HepG2 (cell line): ENCODE measurements around the gene CDKN2C. TPM values are rescaled to one million over a fixed set of nuclear protein-coding genes. Genes with fewer than 3 reads are reported as not detected.
A peak's percentile ranks its signal among the peaks of the same experiment; 100 is the strongest.

Experiments
- CEBPB ChIP-seq: IDR thresholded peaks from 2 replicates; pipeline ENCODE4 v1.6.1; 2011; ENCODE audit warnings: low read depth, low read length, improper control_type of control experiment, borderline replicate concordance
- E2F2 ChIP-seq: sonication (generic); formaldehyde crosslinking; IDR thresholded peaks from 2 replicates; pipeline ENCODE4 v1.4.0; 2020; ENCODE audit warnings: missing genetic modification reagents, borderline replicate concordance
- FIP1L1 ChIP-seq: fragments of 200-400 bp; formaldehyde crosslinking; IDR thresholded peaks from 2 replicates; pipeline ENCODE4 v1.6.1; 2018; ENCODE audit warnings: low read depth, mild to moderate bottlenecking, low read length, moderate library complexity, borderline replicate concordance; ENCODE audit not compliant: insufficient read depth
- HDAC1 ChIP-seq: sonication (generic); formaldehyde crosslinking; IDR thresholded peaks from 2 replicates; pipeline ENCODE4 v1.5.1; 2020; ENCODE audit warnings: mild to moderate bottlenecking, missing genetic modification reagents
- JARID2 ChIP-seq: sonication (generic); formaldehyde crosslinking; IDR thresholded peaks from 2 replicates; pipeline ENCODE4 v1.8.1; 2023; ENCODE audit warnings: missing genetic modification reagents, inconsistent platforms; ENCODE audit not compliant: insufficient replicate concordance
- KLF9 ChIP-seq: IDR thresholded peaks from 2 replicates; pipeline ENCODE4 v1.6.1; 2016; ENCODE audit warnings: low read depth
- NFRKB ChIP-seq: fragments of 450-650 bp; IDR thresholded peaks from 2 replicates; pipeline ENCODE4 v1.6.1; 2017
- RNF2 ChIP-seq: fragments of 450-650 bp; conservative IDR thresholded peaks from 2 replicates; pipeline ENCODE4 v1.6.1; 2016; ENCODE audit warnings: low read depth
- THAP7 ChIP-seq: sonication (generic); formaldehyde crosslinking; IDR thresholded peaks from 2 replicates; pipeline ENCODE4 v1.8.1; 2023; ENCODE audit warnings: mild to moderate bottlenecking, missing genetic modification reagents
- ZC3H4 ChIP-seq: sonication (generic); formaldehyde crosslinking; IDR thresholded peaks from 2 replicates; pipeline ENCODE4 v1.4.0; 2020; ENCODE audit warnings: missing genetic modification reagents, borderline replicate concordance
- ZFAT ChIP-seq: sonication (generic); formaldehyde crosslinking; conservative IDR thresholded peaks from 2 replicates; pipeline ENCODE4 v1.8.1; 2023; ENCODE audit warnings: missing genetic modification reagents, inconsistent platforms
- ZFYVE20 ChIP-seq: sonication (generic); formaldehyde crosslinking; IDR thresholded peaks from 2 replicates; pipeline ENCODE4 v1.8.0; 2023; ENCODE audit warnings: low read depth, mild to moderate bottlenecking, moderate library complexity, missing genetic modification reagents, borderline replicate concordance
- ZNF101 ChIP-seq: sonication (generic); formaldehyde crosslinking; IDR thresholded peaks from 2 replicates; pipeline ENCODE4 v1.4.0; 2020; ENCODE audit warnings: mild to moderate bottlenecking, low read depth, missing genetic modification reagents, borderline replicate concordance
- ZNF3 ChIP-seq: IDR thresholded peaks from 2 replicates; pipeline ENCODE4 v1.7.0; 2017; ENCODE audit warnings: inconsistent platforms
- ZNF556 ChIP-seq: sonication (generic); formaldehyde crosslinking; IDR thresholded peaks from 2 replicates; pipeline ENCODE4 v1.4.0; 2020; ENCODE audit warnings: mild to moderate bottlenecking, missing genetic modification reagents, borderline replicate concordance
- ZNF776 ChIP-seq: sonication (generic); formaldehyde crosslinking; IDR thresholded peaks from 2 replicates; pipeline ENCODE4 v1.4.0; 2020; ENCODE audit warnings: mild to moderate bottlenecking, missing genetic modification reagents
- ZNF781 ChIP-seq: sonication (generic); formaldehyde crosslinking; IDR thresholded peaks from 2 replicates; pipeline ENCODE4 v1.5.1; 2020; ENCODE audit warnings: borderline replicate concordance, mild to moderate bottlenecking, missing genetic modification reagents; ENCODE audit errors: not compliant biosample characterization
- polyA plus RNA-seq, 8 experiments: library from polyadenylated mRNA; depleted of rRNA in 3 of 8; stranded (reverse) in 7 of 8; unstranded in 1 of 8; fragments of >200 nt; fragmentation: Illumina TruSeq in 4 of 8; extraction: Trizol in 4 of 8; gene quantifications; 2 replicates each; pipeline versions ENCODE4 v1.2.1 to v1.2.3, GENCODE V29; 2011 to 2016; ENCODE audit warnings: low read depth in 4 of 8, missing spikeins in 1 of 8, mixed read lengths in 1 of 8; ENCODE audit not compliant: insufficient read depth in 1 of 8
- total RNA-seq, 5 experiments: library from RNA; depleted of rRNA; stranded (reverse); fragments of >200 nt; fragmentation: Illumina TruSeq; extraction: Trizol; gene quantifications; 2 replicates each; pipeline ENCODE4 v1.2.3, GENCODE V29; 2016; ENCODE audit warnings: low read depth in 1 of 5
- TF ChIP-seq, protein P1 (sequence below): sonication (generic); formaldehyde crosslinking; IDR thresholded peaks from 2 replicates; pipeline ENCODE4 v1.8.1; 2023; ENCODE audit warnings: mild to moderate bottlenecking, inconsistent platforms, moderate library complexity, missing genetic modification reagents, borderline replicate concordance
- TF ChIP-seq, protein P2 (sequence below): sonication (generic); formaldehyde crosslinking; IDR thresholded peaks from 2 replicates; pipeline ENCODE4 v1.5.1; 2020; ENCODE audit warnings: mild to moderate bottlenecking, missing genetic modification reagents, borderline replicate concordance
- TF ChIP-seq, protein P3 (sequence below): IDR thresholded peaks from 2 replicates; pipeline ENCODE4 v1.6.1; 2016; ENCODE audit warnings: low read depth, borderline replicate concordance

CDKN2C gene
- total and polyA plus RNA-seq, 2 of the 13 experiments (the other 11 are each of a cell fraction or from before 2014, with no cell fraction given), result 7.8 to 13.7 TPM

DNA sequence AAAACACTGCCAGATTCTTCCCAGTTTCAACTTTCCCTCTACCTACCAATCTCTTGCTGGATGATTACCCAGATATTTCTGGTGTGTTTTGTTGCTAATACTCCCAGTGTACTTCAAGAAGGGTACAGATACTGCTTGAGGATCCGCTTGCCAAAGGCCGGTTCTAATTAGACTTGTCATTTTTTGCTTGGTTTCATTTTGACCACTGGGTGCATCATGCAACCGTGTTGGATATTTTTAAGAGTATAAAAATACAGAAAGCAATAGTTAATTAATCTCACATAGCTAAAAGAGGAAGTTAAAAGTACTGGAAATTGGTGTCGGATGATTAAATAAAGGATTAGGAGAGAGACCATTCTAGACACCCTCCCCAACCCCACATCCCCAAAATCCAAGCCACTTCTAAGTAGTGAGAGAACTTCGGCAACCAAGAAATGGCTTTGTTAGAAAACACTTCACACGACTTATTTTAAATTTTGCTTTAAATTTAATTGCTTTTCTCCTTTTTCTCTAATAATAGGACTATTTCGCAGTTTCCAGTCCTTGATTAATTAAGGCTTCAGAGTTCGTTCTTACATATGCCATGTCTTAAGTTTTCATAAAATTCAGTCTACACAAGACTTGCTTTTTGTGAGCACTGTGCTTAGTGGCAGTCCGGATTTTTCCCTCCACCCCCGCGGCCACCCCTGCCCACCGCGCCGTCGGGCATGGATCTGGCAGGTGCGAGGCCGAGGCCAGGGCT is 2.5 kb upstream of the CDKN2C start (continued):
- no peak for TF ChIP-seq THAP7 (CRISPR knock-in tag)
- no peak for TF ChIP-seq ZFAT (CRISPR knock-in tag)
- no peak for TF ChIP-seq ZNF101 (CRISPR knock-in tag)
- TF ChIP-seq FIP1L1, result no peak
- TF ChIP-seq CEBPB, result no peak
- TF ChIP-seq JARID2 (CRISPR knock-in tag), result no peak
- TF ChIP-seq ZNF3, result no peak
- no peak; the same call in 1 of the 2 replicates for TF ChIP-seq ZNF556
- TF ChIP-seq ZC3H4 (CRISPR knock-in tag), result no peak
- peak; percentile 73 for TF ChIP-seq ZNF781 (CRISPR knock-in tag)
- no peak for TF ChIP-seq KLF9 (CRISPR knock-in tag)
- TF ChIP-seq NFRKB, result no peak
- TF ChIP-seq, protein P1, sequence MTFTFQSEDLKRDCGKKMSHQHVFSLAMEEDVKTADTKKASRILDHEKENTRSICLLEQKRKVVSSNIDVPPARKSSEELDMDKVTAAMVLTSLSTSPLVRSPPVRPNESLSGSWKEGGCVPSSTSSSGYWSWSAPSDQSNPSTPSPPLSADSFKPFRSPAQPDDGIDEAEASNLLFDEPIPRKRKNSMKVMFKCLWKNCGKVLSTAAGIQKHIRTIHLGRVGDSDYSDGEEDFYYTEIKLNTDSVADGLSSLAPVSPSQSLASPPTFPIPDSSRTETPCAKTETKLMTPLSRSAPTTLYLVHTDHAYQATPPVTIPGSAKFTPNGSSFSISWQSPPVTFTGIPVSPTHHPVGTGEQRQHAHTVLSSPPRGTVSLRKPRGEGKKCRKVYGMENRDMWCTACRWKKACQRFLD (CRISPR knock-in tag), result peak; percentile 79; the same call in 1 of the 2 replicates
- TF ChIP-seq E2F2 (CRISPR knock-in tag), result no peak
- TF ChIP-seq, protein P2, sequence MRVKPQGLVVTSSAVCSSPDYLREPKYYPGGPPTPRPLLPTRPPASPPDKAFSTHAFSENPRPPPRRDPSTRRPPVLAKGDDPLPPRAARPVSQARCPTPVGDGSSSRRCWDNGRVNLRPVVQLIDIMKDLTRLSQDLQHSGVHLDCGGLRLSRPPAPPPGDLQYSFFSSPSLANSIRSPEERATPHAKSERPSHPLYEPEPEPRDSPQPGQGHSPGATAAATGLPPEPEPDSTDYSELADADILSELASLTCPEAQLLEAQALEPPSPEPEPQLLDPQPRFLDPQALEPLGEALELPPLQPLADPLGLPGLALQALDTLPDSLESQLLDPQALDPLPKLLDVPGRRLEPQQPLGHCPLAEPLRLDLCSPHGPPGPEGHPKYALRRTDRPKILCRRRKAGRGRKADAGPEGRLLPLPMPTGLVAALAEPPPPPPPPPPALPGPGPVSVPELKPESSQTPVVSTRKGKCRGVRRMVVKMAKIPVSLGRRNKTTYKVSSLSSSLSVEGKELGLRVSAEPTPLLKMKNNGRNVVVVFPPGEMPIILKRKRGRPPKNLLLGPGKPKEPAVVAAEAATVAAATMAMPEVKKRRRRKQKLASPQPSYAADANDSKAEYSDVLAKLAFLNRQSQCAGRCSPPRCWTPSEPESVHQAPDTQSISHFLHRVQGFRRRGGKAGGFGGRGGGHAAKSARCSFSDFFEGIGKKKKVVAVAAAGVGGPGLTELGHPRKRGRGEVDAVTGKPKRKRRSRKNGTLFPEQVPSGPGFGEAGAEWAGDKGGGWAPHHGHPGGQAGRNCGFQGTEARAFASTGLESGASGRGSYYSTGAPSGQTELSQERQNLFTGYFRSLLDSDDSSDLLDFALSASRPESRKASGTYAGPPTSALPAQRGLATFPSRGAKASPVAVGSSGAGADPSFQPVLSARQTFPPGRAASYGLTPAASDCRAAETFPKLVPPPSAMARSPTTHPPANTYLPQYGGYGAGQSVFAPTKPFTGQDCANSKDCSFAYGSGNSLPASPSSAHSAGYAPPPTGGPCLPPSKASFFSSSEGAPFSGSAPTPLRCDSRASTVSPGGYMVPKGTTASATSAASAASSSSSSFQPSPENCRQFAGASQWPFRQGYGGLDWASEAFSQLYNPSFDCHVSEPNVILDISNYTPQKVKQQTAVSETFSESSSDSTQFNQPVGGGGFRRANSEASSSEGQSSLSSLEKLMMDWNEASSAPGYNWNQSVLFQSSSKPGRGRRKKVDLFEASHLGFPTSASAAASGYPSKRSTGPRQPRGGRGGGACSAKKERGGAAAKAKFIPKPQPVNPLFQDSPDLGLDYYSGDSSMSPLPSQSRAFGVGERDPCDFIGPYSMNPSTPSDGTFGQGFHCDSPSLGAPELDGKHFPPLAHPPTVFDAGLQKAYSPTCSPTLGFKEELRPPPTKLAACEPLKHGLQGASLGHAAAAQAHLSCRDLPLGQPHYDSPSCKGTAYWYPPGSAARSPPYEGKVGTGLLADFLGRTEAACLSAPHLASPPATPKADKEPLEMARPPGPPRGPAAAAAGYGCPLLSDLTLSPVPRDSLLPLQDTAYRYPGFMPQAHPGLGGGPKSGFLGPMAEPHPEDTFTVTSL, result 0 out of 2 replicates have a peak, but pooled peaks have one; percentile 27
- TF ChIP-seq, protein P3, sequence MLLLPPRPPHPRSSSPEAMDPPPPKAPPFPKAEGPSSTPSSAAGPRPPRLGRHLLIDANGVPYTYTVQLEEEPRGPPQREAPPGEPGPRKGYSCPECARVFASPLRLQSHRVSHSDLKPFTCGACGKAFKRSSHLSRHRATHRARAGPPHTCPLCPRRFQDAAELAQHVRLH (CRISPR knock-in tag), result no peak
- TF ChIP-seq ZFYVE20 (CRISPR knock-in tag), result no peak
- 0 out of 2 replicates have a peak, but pooled peaks have one; percentile 58 for TF ChIP-seq HDAC1 (CRISPR knock-in tag)
- no peak for TF ChIP-seq ZNF776
- TF ChIP-seq RNF2, result no peak
